HCT116 (cell line): ENCODE data around the gene TH.

Source experiments
- CEBPB ChIP-seq: IDR thresholded peaks from 2 replicates; pipeline ENCODE4 v1.6.1; 2012; ENCODE audit warnings: low read depth
- EZH2 ChIP-seq: fragments of 200-600 bp; sonication (generic); IDR thresholded peaks from 2 replicates; pipeline ENCODE4 v1.6.1; 2017; ENCODE audit warnings: antibody characterized with exemption, mixed run types
- EZH2phosphoT487 ChIP-seq: fragments of 200-600 bp; IDR thresholded peaks from 2 replicates; pipeline ENCODE4 v1.6.1; 2018; ENCODE audit warnings: antibody characterized with exemption, borderline replicate concordance
- JUND ChIP-seq: IDR thresholded peaks from 2 replicates; pipeline ENCODE4 v1.6.1; 2012
- POLR2A ChIP-seq: IDR thresholded peaks from 2 replicates; pipeline ENCODE4 v1.7.0; 2011; ENCODE audit warnings: borderline replicate concordance; ENCODE audit not compliant: insufficient read depth, insufficient read length; ENCODE audit errors: extremely low read depth
- POLR2AphosphoS5 ChIP-seq: IDR thresholded peaks from 2 replicates; pipeline ENCODE4 v1.6.1; 2011; ENCODE audit warnings: mild to moderate bottlenecking, low read depth, low read length, moderate library complexity
- RAD21 ChIP-seq: IDR thresholded peaks from 2 replicates; pipeline ENCODE4 v1.6.1; 2012; ENCODE audit warnings: low read depth, mild to moderate bottlenecking
- REST ChIP-seq: IDR thresholded peaks from 2 replicates; pipeline ENCODE4 v1.6.1; 2012; ENCODE audit warnings: low read depth
- SIN3A ChIP-seq: IDR thresholded peaks from 2 replicates; pipeline ENCODE4 v1.6.1; 2012; ENCODE audit warnings: low read depth
- SP1 ChIP-seq: IDR thresholded peaks from 2 replicates; pipeline ENCODE4 v1.6.1; 2012; ENCODE audit warnings: low read depth
- YY1 ChIP-seq: IDR thresholded peaks from 2 replicates; pipeline ENCODE4 v1.6.1; 2011; ENCODE audit warnings: low read length, low read depth, moderate library complexity, mild to moderate bottlenecking; ENCODE audit not compliant: insufficient replicate concordance; ENCODE audit errors: extremely low read depth
- ZFX ChIP-seq: fragments of 450-650 bp; IDR thresholded peaks from 2 replicates; pipeline ENCODE4 v1.6.1; 2017
- ZNF274 ChIP-seq: fragments of 200-500 bp; sonication (Bioruptor generic); IDR thresholded peaks from 2 replicates; pipeline ENCODE4 v1.6.1; 2014; ENCODE audit warnings: mild to moderate bottlenecking, low read depth, low read length, inconsistent platforms
- TF ChIP-seq, protein P1 (sequence below), 3 experiments: fragments of 200-600 bp in 1 of 3; sonication (generic) in 1 of 3; IDR thresholded peaks in 2 of 3; conservative IDR thresholded peaks in 1 of 3; 2 replicates each; pipeline ENCODE4 v1.5.1; 2012 to 2017; ENCODE audit warnings: low read depth in 2 of 3, low read length in 2 of 3, antibody characterized with exemption in 1 of 3, borderline replicate concordance in 1 of 3, control low read depth in 1 of 3, mild to moderate bottlenecking in 1 of 3, mixed read lengths in 1 of 3, mixed run types in 1 of 3, moderate library complexity in 1 of 3; ENCODE audit not compliant: insufficient read depth in 1 of 3

DNA sequence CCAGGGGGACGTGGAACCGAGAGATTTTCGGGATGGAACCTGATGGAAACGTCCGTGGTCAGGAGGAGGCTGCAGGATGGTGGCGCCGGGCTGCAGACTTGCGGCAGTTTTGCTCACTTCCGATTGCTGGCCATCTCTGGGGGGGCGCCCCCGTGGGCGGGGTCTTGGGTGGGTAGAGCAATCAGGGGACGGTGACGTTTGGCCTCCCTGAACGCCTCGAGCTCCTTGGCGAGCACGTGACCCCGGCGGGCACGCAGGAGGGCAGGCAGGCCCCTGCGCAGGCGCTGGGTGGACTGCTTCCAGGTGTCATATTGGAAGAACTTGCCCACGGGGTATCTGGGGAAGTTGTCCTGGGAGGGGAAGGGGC lies 38.8 kb downstream of the TH start:
- no peak for TF ChIP-seq ZFX
- TF ChIP-seq, protein P1, sequence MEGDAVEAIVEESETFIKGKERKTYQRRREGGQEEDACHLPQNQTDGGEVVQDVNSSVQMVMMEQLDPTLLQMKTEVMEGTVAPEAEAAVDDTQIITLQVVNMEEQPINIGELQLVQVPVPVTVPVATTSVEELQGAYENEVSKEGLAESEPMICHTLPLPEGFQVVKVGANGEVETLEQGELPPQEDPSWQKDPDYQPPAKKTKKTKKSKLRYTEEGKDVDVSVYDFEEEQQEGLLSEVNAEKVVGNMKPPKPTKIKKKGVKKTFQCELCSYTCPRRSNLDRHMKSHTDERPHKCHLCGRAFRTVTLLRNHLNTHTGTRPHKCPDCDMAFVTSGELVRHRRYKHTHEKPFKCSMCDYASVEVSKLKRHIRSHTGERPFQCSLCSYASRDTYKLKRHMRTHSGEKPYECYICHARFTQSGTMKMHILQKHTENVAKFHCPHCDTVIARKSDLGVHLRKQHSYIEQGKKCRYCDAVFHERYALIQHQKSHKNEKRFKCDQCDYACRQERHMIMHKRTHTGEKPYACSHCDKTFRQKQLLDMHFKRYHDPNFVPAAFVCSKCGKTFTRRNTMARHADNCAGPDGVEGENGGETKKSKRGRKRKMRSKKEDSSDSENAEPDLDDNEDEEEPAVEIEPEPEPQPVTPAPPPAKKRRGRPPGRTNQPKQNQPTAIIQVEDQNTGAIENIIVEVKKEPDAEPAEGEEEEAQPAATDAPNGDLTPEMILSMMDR (IDR thresholded peaks at IDR 0.05 in 2 of 3, conservative IDR thresholded peaks at IDR 0.05 in 1 of 3; ENCODE audit: borderline replicate concordance in 1 of 3, insufficient read depth in 1 of 3, low read depth in 2 of 3, low read length in 2 of 3), result no peak
- no peak for TF ChIP-seq YY1
- no peak for TF ChIP-seq ZNF274
- no peak for TF ChIP-seq EZH2phosphoT487
- no peak for TF ChIP-seq EZH2
- TF ChIP-seq POLR2A, result no peak
- TF ChIP-seq REST, result no peak
- no peak for TF ChIP-seq SIN3A
- TF ChIP-seq SP1, result no peak
- TF ChIP-seq CEBPB, result no peak
- no peak for TF ChIP-seq RAD21
- no peak for TF ChIP-seq JUND
- TF ChIP-seq POLR2AphosphoS5, result no peak
